OCI-LY3 (cell line): ENCODE results near the gene NNMT.

Source experiments
- CTCF ChIP-seq: fragments of 200-600, 300-600 bp; sonication (generic); IDR thresholded peaks from 2 replicates; pipeline ENCODE4 v1.5.1; 2014; ENCODE audit warnings: antibody characterized with exemption, low read length, low read depth
- EZH2phosphoT487 ChIP-seq: fragments of 200-600 bp; shearing (Covaris generic); IDR thresholded peaks from 2 replicates; pipeline ENCODE4 v1.6.1; 2018; ENCODE audit warnings: antibody characterized with exemption, mixed run types, low read depth

DNA sequence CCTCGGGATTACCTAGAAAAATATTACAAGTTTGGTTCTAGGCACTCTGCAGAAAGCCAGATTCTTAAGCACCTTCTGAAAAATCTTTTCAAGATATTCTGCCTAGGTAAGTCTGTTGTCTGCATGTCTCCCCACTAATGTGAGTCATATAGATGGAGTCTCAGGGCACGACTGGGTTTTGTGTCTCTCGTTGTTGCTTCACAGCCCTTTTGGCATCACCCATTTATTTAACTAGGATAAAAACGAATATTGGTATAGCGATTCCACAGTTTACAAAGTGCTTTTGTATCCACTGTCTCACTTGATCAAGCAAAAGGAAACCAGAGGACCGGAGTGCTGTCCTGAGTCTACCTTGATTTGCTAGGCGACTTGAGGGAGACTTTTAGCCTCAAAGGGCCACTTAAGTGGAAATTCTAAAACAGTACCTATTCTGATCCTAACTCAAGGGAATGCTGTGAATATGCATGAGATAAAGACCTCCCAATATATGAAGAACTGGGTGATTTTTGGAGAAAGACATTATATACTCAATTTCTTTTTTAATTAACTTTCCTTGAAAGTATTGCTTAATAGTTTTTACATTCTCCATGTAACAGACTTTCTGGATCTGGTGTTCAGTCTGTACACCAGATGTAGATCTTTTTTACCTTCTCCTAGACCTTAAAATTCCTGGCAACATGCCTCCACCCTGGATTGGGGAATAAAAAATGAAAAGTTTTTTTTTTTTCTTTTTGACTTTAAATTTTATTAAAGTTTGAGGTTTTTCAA is 590 bp downstream of the NNMT start:
- TF ChIP-seq CTCF (no peak), EZH2phosphoT487 (no peak)
